ENCODE data around the gene ERAP2.

Gene ERAP2

GRCh38 chr5:96905864-96906263, 29.6 kb downstream of the ERAP2 start:
- H3K9me3 ChIP-seq (ENCODE audit: control insufficient read depth, low read length): no peaks in the 10 kb centered on the region
- H3K27me3 ChIP-seq (ENCODE audit: control insufficient read depth, insufficient read depth, low read length): no peaks in the 10 kb centered on the region
- H3K4me1 ChIP-seq (ENCODE audit: control insufficient read depth, insufficient read depth, low read length): no peaks in the 10 kb centered on the region
- H3K9ac ChIP-seq (ENCODE audit: low read length): no peak overlapping the region
- H3K4me3 ChIP-seq (ENCODE audit: low read length): no peak overlapping the region
- H3K36me3 ChIP-seq (ENCODE audit: control insufficient read depth, insufficient read depth, low read length): no peaks in the 10 kb centered on the region

- H3K4me1 ChIP-seq (ENCODE audit: control insufficient read depth, insufficient read depth, low read length): no peaks in the 10 kb centered on the region
- H3K4me3 ChIP-seq (ENCODE audit: low read length): no peak overlapping the region
- H3K27me3 ChIP-seq (ENCODE audit: control insufficient read depth, insufficient read depth, low read length): no peaks in the 10 kb centered on the region
- no peak overlapping the region for H3K9ac ChIP-seq (ENCODE audit: low read length)
- H3K9me3 ChIP-seq (ENCODE audit: control insufficient read depth, low read length): no peaks in the 10 kb centered on the region
- H3K36me3 ChIP-seq (ENCODE audit: control insufficient read depth, insufficient read depth, low read length): no peaks in the 10 kb centered on the region
Observed at GRCh38 chr5:96909003-96909402, 32.7 kb downstream of the ERAP2 start.

DNA sequence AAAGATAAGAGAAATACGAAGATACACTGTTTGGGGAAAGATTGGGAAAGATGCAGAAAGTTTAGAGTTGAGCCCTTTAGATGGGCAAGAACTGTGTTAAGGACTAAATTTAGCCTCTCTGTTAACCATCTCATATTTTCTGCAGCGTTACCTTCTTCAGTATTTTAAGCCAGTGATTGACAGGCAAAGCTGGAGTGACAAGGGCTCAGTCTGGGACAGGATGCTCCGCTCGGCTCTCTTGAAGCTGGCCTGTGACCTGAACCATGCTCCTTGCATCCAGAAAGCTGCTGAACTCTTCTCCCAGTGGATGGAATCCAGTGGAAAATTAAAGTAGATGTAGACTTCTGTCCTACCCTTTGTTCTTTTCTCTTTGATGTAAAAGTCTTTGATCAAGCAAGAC, 33.1 kb downstream of the ERAP2 start:
- H3K9ac ChIP-seq (ENCODE audit: low read length): no peak overlapping the region
- H3K9me3 ChIP-seq (ENCODE audit: control insufficient read depth, low read length): no peaks in the 10 kb centered on the region
- no peaks in the 10 kb centered on the region for H3K36me3 ChIP-seq (ENCODE audit: control insufficient read depth, insufficient read depth, low read length)
- no peaks in the 10 kb centered on the region for H3K27me3 ChIP-seq (ENCODE audit: control insufficient read depth, insufficient read depth, low read length)
- H3K4me3 ChIP-seq (ENCODE audit: low read length): no peak overlapping the region
- no peaks in the 10 kb centered on the region for H3K4me1 ChIP-seq (ENCODE audit: control insufficient read depth, insufficient read depth, low read length)

- H3K27me3 ChIP-seq (ENCODE audit: control insufficient read depth, insufficient read depth, low read length): no peaks in the 10 kb centered on the region
- no peaks in the 10 kb centered on the region for H3K36me3 ChIP-seq (ENCODE audit: control insufficient read depth, insufficient read depth, low read length)
- no peaks in the 10 kb centered on the region for H3K4me1 ChIP-seq (ENCODE audit: control insufficient read depth, insufficient read depth, low read length)
Observed at GRCh38 chr5:96911139-96911538, 34.8 kb downstream of the ERAP2 start.

DNA sequence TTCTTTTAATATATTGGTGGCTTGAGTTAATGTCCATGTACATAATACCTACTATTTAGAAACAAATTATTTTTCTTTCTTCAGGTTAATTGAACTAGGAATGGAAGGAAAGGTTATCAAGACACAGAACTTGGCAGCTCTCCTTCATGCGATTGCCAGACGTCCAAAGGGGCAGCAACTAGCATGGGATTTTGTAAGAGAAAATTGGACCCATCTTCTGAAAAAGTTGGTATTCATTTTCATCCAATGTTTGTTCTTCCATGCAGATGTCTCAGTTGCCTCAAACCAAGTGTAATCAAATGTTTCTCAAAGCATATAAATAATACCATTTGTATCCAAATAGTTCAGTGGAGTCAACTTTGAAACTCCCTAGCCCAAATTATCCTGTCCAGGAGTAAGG, 36.9 kb downstream of the ERAP2 start:
- Histone ChIP-seq H3K9me3 (ENCODE audit: control insufficient read depth, low read length) (no peaks in the 10 kb centered on the region), H3K27me3 (ENCODE audit: control insufficient read depth, insufficient read depth, low read length) (no peaks in the 10 kb centered on the region), H3K36me3 (ENCODE audit: control insufficient read depth, insufficient read depth, low read length) (no peaks in the 10 kb centered on the region)

More at GRCh38 chr5:96911139-96911538, 34.8 kb downstream of the ERAP2 start:
- Histone ChIP-seq H3K4me3 (ENCODE audit: low read length) (no peak overlapping the region), H3K9me3 (ENCODE audit: control insufficient read depth, low read length) (no peaks in the 10 kb centered on the region), H3K9ac (ENCODE audit: low read length) (no peak overlapping the region)

GRCh38 chr5:96919754-96920197, 43.5 kb downstream of the ERAP2 start:
- no peaks in the 10 kb centered on the region for H3K27me3 ChIP-seq (ENCODE audit: control insufficient read depth, insufficient read depth, low read length)
- H3K4me1 ChIP-seq (ENCODE audit: control insufficient read depth, insufficient read depth, low read length): no peaks in the 10 kb centered on the region
- no peaks in the 10 kb centered on the region for H3K9me3 ChIP-seq (ENCODE audit: control insufficient read depth, low read length)
- no peak overlapping the region for H3K4me3 ChIP-seq (ENCODE audit: low read length)
- H3K9ac ChIP-seq (ENCODE audit: low read length): no peak overlapping the region
- H3K36me3 ChIP-seq (ENCODE audit: control insufficient read depth, insufficient read depth, low read length): no peaks in the 10 kb centered on the region

More for the DNA sequence above, 36.9 kb downstream of the ERAP2 start:
- Histone ChIP-seq H3K4me3 (ENCODE audit: low read length) (no peak overlapping the region), H3K4me1 (ENCODE audit: control insufficient read depth, insufficient read depth, low read length) (no peaks in the 10 kb centered on the region), H3K9ac (ENCODE audit: low read length) (no peak overlapping the region)

DNA sequence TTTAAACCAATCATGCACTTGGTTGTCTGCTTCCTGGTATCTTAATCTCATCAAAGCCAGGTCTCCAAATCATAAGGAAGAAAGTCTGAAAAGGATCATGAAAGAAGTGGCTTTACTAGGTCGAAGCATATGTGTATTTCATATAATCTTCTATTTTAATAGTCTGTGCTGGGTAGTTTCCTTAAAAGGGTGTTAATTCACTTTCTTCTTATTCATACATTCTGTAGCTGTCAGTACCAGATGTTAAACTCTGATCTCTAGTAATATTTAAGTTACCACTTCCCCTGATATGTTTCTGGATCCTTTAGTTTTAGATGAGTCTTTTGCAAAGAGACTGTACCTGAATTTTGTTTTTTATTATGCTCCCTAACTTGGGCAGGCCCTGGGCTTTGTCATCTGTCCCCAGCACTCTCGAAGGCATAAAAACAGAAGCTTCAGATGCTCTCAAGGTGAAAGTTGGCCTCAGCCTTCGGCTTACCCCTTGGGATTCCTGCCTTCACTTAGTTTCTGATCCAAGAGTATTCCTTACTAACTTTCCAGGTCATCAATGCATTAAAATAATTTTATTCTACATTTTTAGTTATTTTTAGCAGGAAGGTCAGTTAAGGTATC, 44.5 kb downstream of the ERAP2 start:
- H3K4me1 ChIP-seq (ENCODE audit: control insufficient read depth, insufficient read depth, low read length): no peaks in the 10 kb centered on the region
- H3K36me3 ChIP-seq (ENCODE audit: control insufficient read depth, insufficient read depth, low read length): no peaks in the 10 kb centered on the region
- no peak overlapping the region for H3K4me3 ChIP-seq (ENCODE audit: low read length)
- H3K27me3 ChIP-seq (ENCODE audit: control insufficient read depth, insufficient read depth, low read length): no peaks in the 10 kb centered on the region
- H3K9me3 ChIP-seq (ENCODE audit: control insufficient read depth, low read length): no peaks in the 10 kb centered on the region
- no peak overlapping the region for H3K9ac ChIP-seq (ENCODE audit: low read length)

GRCh38 chr5:96922499-96923244, 46.4 kb downstream of the ERAP2 start:
- no peaks in the 10 kb centered on the region for H3K9me3 ChIP-seq (ENCODE audit: control insufficient read depth, low read length)
- no peaks in the 10 kb centered on the region for H3K36me3 ChIP-seq (ENCODE audit: control insufficient read depth, insufficient read depth, low read length)
- no peaks in the 10 kb centered on the region for H3K4me1 ChIP-seq (ENCODE audit: control insufficient read depth, insufficient read depth, low read length)
- H3K27me3 ChIP-seq (ENCODE audit: control insufficient read depth, insufficient read depth, low read length): no peaks in the 10 kb centered on the region
- no peak overlapping the region for H3K9ac ChIP-seq (ENCODE audit: low read length)
- no peak overlapping the region for H3K4me3 ChIP-seq (ENCODE audit: low read length)

DNA sequence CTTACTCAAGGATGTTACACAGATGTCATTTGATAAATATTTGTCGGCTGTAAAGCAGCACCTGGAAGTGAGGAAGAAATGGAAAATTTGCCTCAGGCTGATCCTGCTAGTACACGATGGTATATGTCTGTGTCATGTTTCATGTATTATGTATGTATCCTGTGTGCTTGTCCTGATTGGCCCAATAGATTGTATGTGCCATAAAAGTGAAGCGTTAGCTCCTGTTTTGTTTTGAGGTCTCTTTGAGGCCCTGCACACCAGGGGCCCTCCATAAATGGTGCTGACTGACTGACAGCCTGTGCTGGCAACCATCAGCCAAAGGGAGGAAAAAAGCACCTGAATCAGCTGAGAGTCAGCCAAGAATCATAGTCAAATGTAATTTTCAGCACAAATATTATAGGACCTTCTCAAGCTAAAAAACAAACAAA, 47.7 kb downstream of the ERAP2 start:
- H3K4me1 ChIP-seq (ENCODE audit: control insufficient read depth, insufficient read depth, low read length): no peaks in the 10 kb centered on the region
- H3K36me3 ChIP-seq (ENCODE audit: control insufficient read depth, insufficient read depth, low read length): no peaks in the 10 kb centered on the region
- no peaks in the 10 kb centered on the region for H3K27me3 ChIP-seq (ENCODE audit: control insufficient read depth, insufficient read depth, low read length)
- H3K4me3 ChIP-seq (ENCODE audit: low read length): no peak overlapping the region
- H3K9me3 ChIP-seq (ENCODE audit: control insufficient read depth, low read length): no peaks in the 10 kb centered on the region
- H3K9ac ChIP-seq (ENCODE audit: low read length): no peak overlapping the region

- Histone ChIP-seq H3K36me3 (ENCODE audit: control insufficient read depth, insufficient read depth, low read length) (no peaks in the 10 kb centered on the region), H3K4me1 (ENCODE audit: control insufficient read depth, insufficient read depth, low read length) (no peaks in the 10 kb centered on the region), H3K27me3 (ENCODE audit: control insufficient read depth, insufficient read depth, low read length) (no peaks in the 10 kb centered on the region), H3K4me3 (ENCODE audit: low read length) (no peak overlapping the region), H3K9me3 (ENCODE audit: control insufficient read depth, low read length) (no peaks in the 10 kb centered on the region), H3K9ac (ENCODE audit: low read length) (no peak overlapping the region)
Observed at GRCh38 chr5:96926276-96926675, 50.0 kb downstream of the ERAP2 start.

DNA sequence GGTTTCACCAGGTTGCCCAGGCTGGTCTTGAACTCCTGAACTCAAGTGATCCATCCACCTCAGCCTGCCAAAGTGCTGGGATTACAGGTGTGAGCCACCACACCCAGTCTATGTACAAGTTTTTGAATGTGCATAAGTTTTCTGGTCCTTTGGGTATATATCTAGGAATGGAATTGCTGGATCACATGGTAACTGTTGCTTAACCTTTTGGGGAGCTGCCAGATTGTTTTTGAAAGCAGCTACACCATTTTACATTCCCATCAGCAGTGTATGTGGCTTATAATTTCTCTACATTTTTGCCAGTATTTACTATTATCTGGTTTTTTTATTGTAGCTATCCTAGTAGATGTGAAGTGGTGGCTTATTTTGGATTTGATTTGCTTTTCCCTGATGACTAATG, 50.7 kb downstream of the ERAP2 start:
- H3K36me3 ChIP-seq (ENCODE audit: control insufficient read depth, insufficient read depth, low read length): no peaks in the 10 kb centered on the region
- H3K27me3 ChIP-seq (ENCODE audit: control insufficient read depth, insufficient read depth, low read length): no peaks in the 10 kb centered on the region
- H3K4me1 ChIP-seq (ENCODE audit: control insufficient read depth, insufficient read depth, low read length): no peaks in the 10 kb centered on the region
- no peaks in the 10 kb centered on the region for H3K9me3 ChIP-seq (ENCODE audit: control insufficient read depth, low read length)
- H3K4me3 ChIP-seq (ENCODE audit: low read length): no peak overlapping the region
- H3K9ac ChIP-seq (ENCODE audit: low read length): no peak overlapping the region

- no peaks in the 10 kb centered on the region for H3K36me3 ChIP-seq (ENCODE audit: control insufficient read depth, insufficient read depth, low read length)
- H3K9ac ChIP-seq (ENCODE audit: low read length): no peak overlapping the region
- H3K9me3 ChIP-seq (ENCODE audit: control insufficient read depth, low read length): no peaks in the 10 kb centered on the region
- H3K27me3 ChIP-seq (ENCODE audit: control insufficient read depth, insufficient read depth, low read length): no peaks in the 10 kb centered on the region
- peaks cover 9% of the 10 kb centered on the region for H3K4me1 ChIP-seq (ENCODE audit: control insufficient read depth, insufficient read depth, low read length)
- no peak overlapping the region for H3K4me3 ChIP-seq (ENCODE audit: low read length)
Observed at GRCh38 chr5:96928931-96929708, 52.8 kb downstream of the ERAP2 start.
